Fibroblast of pulmonary artery (primary cell): ENCODE data around the gene GNG10.
A peak's percentile ranks its signal among the peaks of the same experiment; 100 is the strongest.

Experiments
- DNase-seq: peaks from one replicate; pipeline ENCODE4 v3.0.0-alpha.2; 2010; ENCODE audit warnings: low read depth
- H3K4me3 ChIP-seq: replicated peaks from 2 replicates; pipeline ENCODE4 v1.5.1; 2011; ENCODE audit warnings: low read depth, mild to moderate bottlenecking, control low read depth, low read length, moderate library complexity
- CTCF ChIP-seq: IDR thresholded peaks from 2 replicates; pipeline ENCODE4 v1.5.1; 2011; ENCODE audit warnings: mild to moderate bottlenecking, control low read depth, low read length, inconsistent platforms; ENCODE audit errors: missing control alignments

Gene GNG10

GRCh38 chr9:111683392-111683791, 22.0 kb downstream of the GNG10 start:
- no peak for TF ChIP-seq CTCF
- DNase-seq = no peak

DNA sequence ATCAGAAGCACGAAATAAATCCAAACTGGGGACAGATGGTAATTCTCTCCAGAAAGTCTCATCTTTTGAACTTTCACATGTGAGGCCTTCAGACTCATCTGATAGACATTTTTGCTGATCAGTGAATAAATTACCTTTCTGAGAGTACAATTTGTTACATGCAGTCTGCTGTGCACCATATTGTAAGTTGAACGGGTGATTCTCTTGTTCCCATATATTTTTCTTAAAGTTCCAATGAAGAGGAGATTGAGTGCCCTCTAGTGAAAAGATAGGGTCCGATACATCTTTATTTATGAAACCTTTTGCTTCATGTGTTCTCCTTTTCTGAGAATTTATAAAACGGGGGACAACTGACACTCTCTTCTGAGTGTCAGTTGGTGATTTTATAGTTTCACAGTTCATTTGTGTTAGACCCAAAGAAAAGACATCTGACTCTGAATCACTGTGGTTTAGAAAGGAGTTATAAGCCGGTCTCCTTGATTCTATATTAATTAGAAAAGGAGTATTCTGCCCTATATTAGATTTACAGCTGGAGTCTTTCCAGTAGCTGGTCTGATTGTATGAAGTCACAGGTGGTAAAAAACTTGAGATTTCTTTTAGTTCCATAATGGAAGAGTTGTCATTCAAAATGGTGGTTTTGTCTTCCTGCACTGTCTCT, 30.4 kb downstream of the GNG10 start:
- no peak overlapping the region for H3K4me3 ChIP-seq
- peak; percentile 68 for DNase-seq
- peak; percentile 51 for TF ChIP-seq CTCF

More at GRCh38 chr9:111683392-111683791, 22.0 kb downstream of the GNG10 start:
- H3K4me3 ChIP-seq = no peak overlapping the region

DNA sequence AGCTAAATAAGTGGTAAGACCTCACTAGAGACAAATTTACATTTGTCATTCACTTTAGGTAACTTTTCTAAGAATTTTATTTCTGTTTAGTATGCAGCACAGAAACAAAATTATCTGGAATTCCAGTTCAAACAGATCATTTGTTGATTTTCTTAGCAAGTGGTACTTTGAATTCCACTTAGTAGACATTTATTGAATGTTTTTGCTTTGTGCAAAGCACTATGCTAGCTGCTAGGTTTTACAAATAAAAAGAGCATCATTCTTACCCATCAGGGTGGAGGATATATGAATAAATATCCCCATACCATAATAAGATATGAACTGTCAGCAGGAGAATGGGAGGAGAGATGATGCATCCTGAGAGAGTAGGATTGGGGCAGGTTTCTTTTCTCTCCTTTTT, 35.4 kb downstream of the GNG10 start:
- no peak overlapping the region for H3K4me3 ChIP-seq
- no peak for TF ChIP-seq CTCF
- no peak for DNase-seq

DNA sequence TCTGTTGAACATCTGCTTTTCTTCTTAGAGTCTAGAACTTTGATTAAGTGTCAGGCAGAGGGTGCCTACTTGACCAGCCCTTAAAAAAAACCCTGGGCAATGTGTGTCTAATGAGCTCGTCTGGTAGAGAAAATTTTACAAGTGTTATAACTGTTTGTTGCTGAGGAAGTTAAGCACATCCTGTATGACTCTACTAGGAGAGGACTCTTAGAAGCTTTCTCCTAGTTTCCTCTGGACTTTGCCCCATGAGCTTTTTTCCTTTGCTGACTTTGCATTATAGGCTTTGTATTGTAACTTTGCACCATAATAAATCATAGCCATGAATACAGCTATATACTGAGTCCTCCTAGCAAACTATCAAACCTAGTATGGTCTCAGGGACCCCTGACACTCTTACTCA, 39.4 kb downstream of the GNG10 start:
- TF ChIP-seq CTCF = no peak
- no peak overlapping the region for H3K4me3 ChIP-seq
- DNase-seq = peak; percentile 31

DNA sequence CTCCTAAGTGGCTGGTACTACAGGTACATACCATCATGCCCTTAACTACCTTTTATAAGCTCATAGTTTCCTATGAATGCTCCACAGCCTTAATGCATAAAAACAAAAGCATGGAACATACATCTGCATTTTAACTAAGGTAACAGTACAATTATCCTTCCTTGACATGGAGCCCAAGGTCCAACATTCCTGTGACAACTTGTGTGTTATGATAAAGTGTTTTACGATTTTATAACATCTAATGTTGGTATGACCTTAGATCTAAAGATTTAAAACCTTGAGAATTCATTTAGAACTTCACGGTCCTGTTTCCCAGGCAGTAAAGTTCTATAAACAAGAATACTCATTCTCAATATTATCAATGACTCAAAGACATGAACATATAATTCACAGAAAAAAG, 43.1 kb downstream of the GNG10 start:
- no peak overlapping the region for H3K4me3 ChIP-seq
- no peak for TF ChIP-seq CTCF
- no peak for DNase-seq

DNA sequence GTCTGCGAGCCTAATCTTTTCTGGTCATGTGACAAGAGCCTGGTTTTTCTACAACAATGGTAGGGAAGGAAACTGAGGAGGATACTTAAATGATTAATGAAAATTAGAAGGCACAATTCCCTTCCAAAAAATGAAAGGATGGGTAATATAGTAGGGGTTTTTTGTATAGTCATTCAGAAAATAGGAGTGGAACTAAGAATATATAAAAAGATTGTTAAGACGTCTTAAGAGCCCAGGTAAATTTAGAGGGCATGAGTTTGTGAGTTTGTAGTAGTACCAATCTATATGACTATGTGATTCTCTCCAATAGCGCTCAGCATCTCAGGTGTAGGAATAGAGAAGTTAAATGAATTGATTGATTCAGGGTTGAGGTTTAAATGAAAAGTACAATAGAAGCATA, 50.1 kb downstream of the GNG10 start:
- TF ChIP-seq CTCF = no peak
- DNase-seq = no peak
- no peak overlapping the region for H3K4me3 ChIP-seq

- DNase-seq = no peak
- no peak overlapping the region for H3K4me3 ChIP-seq
- no peak for TF ChIP-seq CTCF
These were observed 51.0 kb downstream of the GNG10 start for GRCh38 chr9:111712369-111712768.
